GM21390 (cell line): ENCODE measurements around the gene NBEA.
"Not testable (repeated sequence)": the region's sequence is repeated elsewhere in the genome, so short reads cannot be mapped to it uniquely, and the experiment has no call there.

Experiments
- ATAC-seq: cut with Tn5 transposase; IDR thresholded peaks from one replicate; pipeline ENCODE4 v1.9.1; 2021; ENCODE audit not compliant: unreplicated experiment

NBEA gene

GRCh38 chr13:35058585-35058984, 116.5 kb downstream of the NBEA start:
- peak; percentile 85 for ATAC-seq

- ATAC-seq: no peak
Measured at GRCh38 chr13:35086667-35087066, 144.6 kb downstream of the NBEA start.

- no peak for ATAC-seq
Measured at GRCh38 chr13:35092251-35092650, 150.2 kb downstream of the NBEA start.

GRCh38 chr13:35092751-35093150, 150.7 kb downstream of the NBEA start:
- no peak for ATAC-seq

- ATAC-seq: no peak
Measured at GRCh38 chr13:35093356-35093755, 151.3 kb downstream of the NBEA start.

GRCh38 chr13:35106771-35107170, 164.7 kb downstream of the NBEA start:
- not testable (repeated sequence) for ATAC-seq

- no peak for ATAC-seq
Measured at GRCh38 chr13:35107535-35107934, 165.5 kb downstream of the NBEA start.

- ATAC-seq: not testable (repeated sequence)
Measured at GRCh38 chr13:35113612-35114011, 171.5 kb downstream of the NBEA start.

GRCh38 chr13:35127466-35127865, 185.4 kb downstream of the NBEA start:
- ATAC-seq: no peak

- ATAC-seq: no peak
Measured at GRCh38 chr13:35129500-35129899, 187.4 kb downstream of the NBEA start.

GRCh38 chr13:35131471-35131870, 189.4 kb downstream of the NBEA start:
- ATAC-seq: no peak

GRCh38 chr13:35136585-35136984, 194.5 kb downstream of the NBEA start:
- no peak for ATAC-seq

GRCh38 chr13:35139591-35139990, 197.5 kb downstream of the NBEA start:
- ATAC-seq: no peak

- no peak for ATAC-seq
Measured at GRCh38 chr13:35140321-35140720, 198.3 kb downstream of the NBEA start.

- ATAC-seq: no peak
Measured at GRCh38 chr13:35140831-35141230, 198.8 kb downstream of the NBEA start.

GRCh38 chr13:35143123-35143522, 201.1 kb downstream of the NBEA start:
- ATAC-seq: no peak

GRCh38 chr13:35144166-35144890, 202.3 kb downstream of the NBEA start:
- ATAC-seq: no peak

- ATAC-seq: no peak
Measured at GRCh38 chr13:35146686-35147085, 204.6 kb downstream of the NBEA start.

GRCh38 chr13:35157143-35157755, 215.2 kb downstream of the NBEA start:
- ATAC-seq: peak; percentile 64

- ATAC-seq: no peak
Measured at GRCh38 chr13:35159041-35159440, 217.0 kb downstream of the NBEA start.

- no peak for ATAC-seq
Measured at GRCh38 chr13:35160896-35161295, 218.8 kb downstream of the NBEA start.

GRCh38 chr13:35162420-35162819, 220.3 kb downstream of the NBEA start:
- no peak for ATAC-seq

GRCh38 chr13:35163674-35164073, 221.6 kb downstream of the NBEA start:
- peak; percentile 50 for ATAC-seq
